H1 (cell line): ENCODE measurements around the gene SIX3. TPM values are rescaled to one million over a fixed set of nuclear protein-coding genes. Genes with fewer than 3 reads are reported as not detected.

Experiments
- ASH2L ChIP-seq: fragments of 200-600, 300-600 bp; sonication (generic); IDR thresholded peaks from one replicate; pipeline ENCODE4 v1.7.1; 2017; ENCODE audit warnings: low read length
- BCL11A ChIP-seq, 2 experiments: IDR thresholded peaks; one replicate each; pipeline ENCODE4 v1.6.1; 2011; ENCODE audit warnings: low read depth in 2 of 2, low read length in 2 of 2, mild to moderate bottlenecking in 2 of 2
- CBX8 ChIP-seq: fragments of 300-800, 300-1000 bp; sonication (generic); IDR thresholded peaks from 2 replicates; pipeline ENCODE4 v1.7.1; 2016; ENCODE audit warnings: low read depth, low read length, borderline replicate concordance
- CREB1 ChIP-seq: IDR thresholded peaks from 2 replicates; pipeline ENCODE4 v1.6.1; 2012; ENCODE audit warnings: inconsistent platforms
- CTCF ChIP-seq, 3 experiments: IDR thresholded peaks; 1 replicate in 2 of 3; 2 replicates in 1 of 3; pipeline versions ENCODE4 v1.5.1 to v1.6.1; 2011; ENCODE audit warnings: low read length in 3 of 3, mild to moderate bottlenecking in 3 of 3, inconsistent platforms in 2 of 3, low read depth in 1 of 3, moderate library complexity in 1 of 3; ENCODE audit not compliant: insufficient read depth in 1 of 3; ENCODE audit errors: control extremely low read depth in 1 of 3
- EP300 ChIP-seq, 2 experiments: IDR thresholded peaks; 1 replicate in 1 of 2; 2 replicates in 1 of 2; pipeline ENCODE4 v1.6.1; 2011 to 2012; ENCODE audit warnings: low read depth in 2 of 2, low read length in 2 of 2, mild to moderate bottlenecking in 2 of 2, borderline replicate concordance in 1 of 2, inconsistent platforms in 1 of 2, moderate library complexity in 1 of 2
- HDAC2 ChIP-seq, 2 experiments: fragments of 300-600 bp in 1 of 2; sonication (generic) in 1 of 2; IDR thresholded peaks; 2 replicates each; pipeline ENCODE4 v1.6.1; 2011 to 2012; ENCODE audit warnings: low read depth in 2 of 2, low read length in 2 of 2, mild to moderate bottlenecking in 2 of 2, moderate library complexity in 2 of 2, borderline replicate concordance in 1 of 2, inconsistent platforms in 1 of 2
- HDAC6 ChIP-seq: IDR thresholded peaks from one replicate; pipeline ENCODE4 v1.7.1; 2012; ENCODE audit warnings: low read depth, mild to moderate bottlenecking, inconsistent platforms, low read length, moderate library complexity
- JUN ChIP-seq: IDR thresholded peaks from 2 replicates; pipeline ENCODE4 v1.6.1; 2011; ENCODE audit warnings: low read depth, mild to moderate bottlenecking, improper control_type of control experiment, low read length
- JUND ChIP-seq: IDR thresholded peaks from 2 replicates; pipeline ENCODE4 v1.6.1; 2011; ENCODE audit warnings: mild to moderate bottlenecking, improper control_type of control experiment, low read length
- KDM5A ChIP-seq: fragments of 200-600 bp; IDR thresholded peaks from 2 replicates; pipeline ENCODE4 v1.7.1; 2012; ENCODE audit warnings: mild to moderate bottlenecking, low read length, inconsistent platforms, mixed read lengths
- RXRA ChIP-seq: IDR thresholded peaks from 2 replicates; pipeline ENCODE4 v1.6.1; 2011; ENCODE audit warnings: low read depth, mild to moderate bottlenecking, low read length, moderate library complexity; ENCODE audit not compliant: insufficient read depth
- SP4 ChIP-seq: IDR thresholded peaks from 2 replicates; pipeline ENCODE4 v1.6.1; 2012; ENCODE audit warnings: low read length, inconsistent platforms
- SRF ChIP-seq: IDR thresholded peaks from 2 replicates; pipeline ENCODE4 v1.6.1; 2011; ENCODE audit warnings: mild to moderate bottlenecking, low read depth, low read length, moderate library complexity
- SUZ12 ChIP-seq: fragments of 200-600 bp; sonication (generic); IDR thresholded peaks from 2 replicates; pipeline ENCODE4 v1.6.1; 2012; ENCODE audit warnings: mild to moderate bottlenecking, inconsistent platforms, low read length, moderate library complexity, mixed read lengths
- TAF7 ChIP-seq: optimal IDR thresholded peaks from 2 replicates; pipeline ENCODE3; 2011; ENCODE audit warnings: low read depth, mild to moderate bottlenecking, inconsistent platforms, low read length, moderate library complexity, borderline replicate concordance
- TEAD4 ChIP-seq: IDR thresholded peaks from 2 replicates; pipeline ENCODE4 v1.6.1; 2012; ENCODE audit warnings: low read depth, low read length, inconsistent platforms, mixed read lengths
- polyA plus RNA-seq, 7 experiments: library from polyadenylated mRNA; depleted of rRNA in 3 of 7; stranded (reverse) in 5 of 7; unstranded in 2 of 7; fragments of >200 nt in 5 of 7; fragments of 200-250 nt in 2 of 7; gene quantifications; 1 replicate in 5 of 7; 2 replicates in 1 of 7; 4 replicates in 1 of 7; pipeline versions ENCODE4 v1.2.1 to v1.2.3, GENCODE V29; 2011 to 2013; ENCODE audit warnings: missing spikeins in 2 of 7, mixed read lengths in 2 of 7
- total RNA-seq: library from RNA; stranded (reverse); fragmentation: NEBNext Ultra II Directional; extraction: Animal tissue kit (Norgen Biotek cat#: 25700); gene quantifications from 2 replicates; pipeline ENCODE4 v1.2.1, GENCODE V29; 2021
- TF ChIP-seq, protein P1 (sequence below): IDR thresholded peaks from 2 replicates; pipeline ENCODE4 v1.6.1; 2011; ENCODE audit warnings: low read length, improper control_type of control experiment

Gene SIX3
- total and polyA plus RNA-seq, 2 of the 8 experiments (the other 6 are each of a cell fraction or from before 2014, with no cell fraction given): 0.02 to 0.19 TPM

- no peak for TF ChIP-seq CTCF (IDR thresholded peaks at IDR 0.05; ENCODE audit: control extremely low read depth in 1 of 3, insufficient read depth in 1 of 3, low read depth in 1 of 3, low read length in 3 of 3)
- no peak for TF ChIP-seq TAF7
- no peak for TF ChIP-seq BCL11A (IDR thresholded peaks at IDR 0.05; ENCODE audit: low read depth in 2 of 2, low read length in 2 of 2)
- TF ChIP-seq CBX8: peak; percentile 90; the same call in 1 of the 2 replicates
- TF ChIP-seq, protein P1, sequence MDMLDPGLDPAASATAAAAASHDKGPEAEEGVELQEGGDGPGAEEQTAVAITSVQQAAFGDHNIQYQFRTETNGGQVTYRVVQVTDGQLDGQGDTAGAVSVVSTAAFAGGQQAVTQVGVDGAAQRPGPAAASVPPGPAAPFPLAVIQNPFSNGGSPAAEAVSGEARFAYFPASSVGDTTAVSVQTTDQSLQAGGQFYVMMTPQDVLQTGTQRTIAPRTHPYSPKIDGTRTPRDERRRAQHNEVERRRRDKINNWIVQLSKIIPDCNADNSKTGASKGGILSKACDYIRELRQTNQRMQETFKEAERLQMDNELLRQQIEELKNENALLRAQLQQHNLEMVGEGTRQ: no peak
- no peak for TF ChIP-seq KDM5A
- no peak for TF ChIP-seq ASH2L
- TF ChIP-seq HDAC6: no peak
- no peak for TF ChIP-seq SRF
- no peak for TF ChIP-seq JUN
- TF ChIP-seq JUND: no peak
- no peak for TF ChIP-seq TEAD4
- no peak for TF ChIP-seq EP300 (IDR thresholded peaks at IDR 0.05; ENCODE audit: borderline replicate concordance in 1 of 2, low read depth in 2 of 2, low read length in 2 of 2)
- no peak for TF ChIP-seq SP4
- TF ChIP-seq SUZ12: peak; percentile 63
- TF ChIP-seq RXRA: no peak
- TF ChIP-seq HDAC2 (IDR thresholded peaks at IDR 0.05; ENCODE audit: borderline replicate concordance in 1 of 2, low read depth in 2 of 2, low read length in 2 of 2): no peak
- TF ChIP-seq CREB1: no peak
These were observed 965 bp downstream of the SIX3 start (continued) for GRCh38 chr2:44942304-44943030.
